Adrenal gland (tissue), 12 donors: ENCODE measurements around the gene TRIM58. TPM values are rescaled to one million over a fixed set of nuclear protein-coding genes. Genes with fewer than 3 reads are reported as not detected.

ENCODE experiments used
- DNase-seq, 7 donors: peaks; one replicate each; pipeline ENCODE4 v3.0.0-alpha.2; 2019 to 2020
- H3K27ac ChIP-seq, 5 donors: fragments of 200-600 bp; sonication (generic) in 4 of 5; 1 replicate in 3 of 5; 2 replicates in 2 of 5; pipeline versions ENCODE4 v1.5.1 to v1.8.0; 2016 to 2020; ENCODE audit warnings: mild to moderate bottlenecking in 1 of 5
- H3K27me3 ChIP-seq: fragments of 200-600 bp; 2 replicates; pipeline ENCODE4 v1.8.0; 2021
- H3K36me3 ChIP-seq, 2 donors: fragments of 200-600 bp; replicated peaks in 1 of 2; 1 replicate in 1 of 2; 2 replicates in 1 of 2; pipeline versions ENCODE4 v1.5.1 to v1.8.0; 2018 to 2022
- H3K4me1 ChIP-seq, 2 donors: fragments of 200-600 bp; replicated peaks in 1 of 2; 1 replicate in 1 of 2; 2 replicates in 1 of 2; pipeline versions ENCODE4 v1.5.1 to v1.8.0; 2018 to 2021
- H3K4me3 ChIP-seq, 4 donors: fragments of 200-600 bp; sonication (generic) in 3 of 4; one replicate each; pipeline ENCODE4 v1.5.1; 2016 to 2018
- H3K9me3 ChIP-seq, 3 donors: fragments of 200-600 bp; sonication (generic) in 1 of 3; replicated peaks in 1 of 3; 1 replicate in 2 of 3; 2 replicates in 1 of 3; pipeline versions ENCODE4 v1.5.1 to v1.8.0; 2016 to 2021
- POLR2A ChIP-seq, 2 donors: fragments of 450-650 bp; IDR thresholded peaks; one replicate each; pipeline ENCODE4 v1.6.1; 2017; ENCODE audit warnings: antibody characterized with exemption in 2 of 2, mild to moderate bottlenecking in 2 of 2, moderate library complexity in 1 of 2
- WGBS, 4 donors: extraction: QIAGEN DNeasy Blood & Tissue Kit in 2 of 4; methylation state at CpG; one replicate each; pipeline versions ENCODE4 v1.1.5 to v1.1.7; 2013 to 2017; 5-methylcytosine and 5-hydroxymethylcytosine counted together
- intact Hi-C, 2 donors: fragments of 100-400 bp; cut with DNase I; formaldehyde crosslinking; loops; one replicate each; pipeline versions ENCODE4 v1.14.1 to v1.15.0; 2022 to 2023
- polyA plus RNA-seq, 3 donors: library from polyadenylated mRNA; stranded (reverse); fragments of 200-250 nt in 2 of 3; fragments of 350-450 nt in 1 of 3; fragmentation: Illumina TruSeq in 1 of 3; extraction: RNeasy Lipid Tissue Mini Kit (QIAGEN cat#74804) in 1 of 3; gene quantifications; one replicate each; pipeline ENCODE4 v1.2.3, GENCODE V29; 2013 to 2014
- total RNA-seq, 9 donors: library from RNA; depleted of rRNA in 4 of 9; stranded (reverse); fragments of >200 nt in 4 of 9; fragments of 120-200 nt in 1 of 9; fragmentation: NEBNext Ultra II Directional in 1 of 9; extraction: Animal tissue kit (Norgen Biotek cat#: 25700) in 1 of 9; gene quantifications; one replicate each; pipeline versions ENCODE4 v1.1.0 to v1.2.4, GENCODE V29; 2013 to 2023
- TF ChIP-seq, protein P1 (sequence below), 6 experiments: fragments of 450-650 bp in 4 of 6; fragments of 200-600 bp in 2 of 6; sonication (generic) in 1 of 6; IDR thresholded peaks; 1 replicate in 5 of 6; 2 replicates in 1 of 6; pipeline versions ENCODE4 v1.5.1 to v1.8.0; 2016 to 2021; ENCODE audit warnings: antibody characterized with exemption in 6 of 6, mild to moderate bottlenecking in 2 of 6, moderate library complexity in 1 of 6
- donor health status: healthy with polysubstance abuse.
- donor health status: Bipolar disorder and iron deficiency.
- donor health status: DM: yes; HTN: yes; CAD: no.
- donor health status: DM: no; HTN: no; CAD: no.
- donor health status: DM: no; HTN: no; CAD: no.
- donor health status: DM: yes; HTN: yes; CAD: no.

The TRIM58 gene
- total and polyA plus RNA-seq, 12 donors = 0.08 to 8.0 (median 0.53) TPM; not detected in 1

DNA sequence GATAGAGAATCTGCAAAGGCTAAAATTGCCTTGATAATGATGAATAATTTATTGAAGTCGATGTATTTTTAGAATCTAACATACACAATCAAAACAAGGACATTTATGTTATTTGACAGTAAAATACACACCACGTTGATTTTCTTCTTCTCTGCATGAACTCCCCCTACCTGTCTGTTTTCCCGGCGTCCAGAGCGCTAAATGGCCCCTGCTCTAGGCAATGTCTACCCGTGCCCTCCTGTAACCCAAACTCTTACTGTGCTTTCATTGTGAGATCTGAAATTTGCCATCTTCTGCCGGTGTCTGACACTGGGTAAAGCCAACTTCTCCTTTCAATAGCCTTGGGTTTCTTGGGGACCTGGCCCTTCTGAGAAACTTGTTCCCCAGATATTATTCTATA lies 8.6 kb upstream of the TRIM58 start:
- Histone ChIP-seq H3K27me3 (no peaks in the 10 kb centered on the region), H3K36me3 (no peaks in the 10 kb centered on the region), H3K9me3 (no peaks in the 10 kb centered on the region), H3K4me3 (no peak overlapping the region), H3K27ac (no peak overlapping the region), H3K4me1 (no peaks in the 10 kb centered on the region)
- no peak for DNase-seq
- WGBS, 4 donors = 72 to 82% (median 79%) methylated on average over 7 of the region's 7 CpGs
- intact Hi-C loops = no loop called here
- TF ChIP-seq, protein P1, sequence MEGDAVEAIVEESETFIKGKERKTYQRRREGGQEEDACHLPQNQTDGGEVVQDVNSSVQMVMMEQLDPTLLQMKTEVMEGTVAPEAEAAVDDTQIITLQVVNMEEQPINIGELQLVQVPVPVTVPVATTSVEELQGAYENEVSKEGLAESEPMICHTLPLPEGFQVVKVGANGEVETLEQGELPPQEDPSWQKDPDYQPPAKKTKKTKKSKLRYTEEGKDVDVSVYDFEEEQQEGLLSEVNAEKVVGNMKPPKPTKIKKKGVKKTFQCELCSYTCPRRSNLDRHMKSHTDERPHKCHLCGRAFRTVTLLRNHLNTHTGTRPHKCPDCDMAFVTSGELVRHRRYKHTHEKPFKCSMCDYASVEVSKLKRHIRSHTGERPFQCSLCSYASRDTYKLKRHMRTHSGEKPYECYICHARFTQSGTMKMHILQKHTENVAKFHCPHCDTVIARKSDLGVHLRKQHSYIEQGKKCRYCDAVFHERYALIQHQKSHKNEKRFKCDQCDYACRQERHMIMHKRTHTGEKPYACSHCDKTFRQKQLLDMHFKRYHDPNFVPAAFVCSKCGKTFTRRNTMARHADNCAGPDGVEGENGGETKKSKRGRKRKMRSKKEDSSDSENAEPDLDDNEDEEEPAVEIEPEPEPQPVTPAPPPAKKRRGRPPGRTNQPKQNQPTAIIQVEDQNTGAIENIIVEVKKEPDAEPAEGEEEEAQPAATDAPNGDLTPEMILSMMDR (IDR thresholded peaks at IDR 0.05) = no peak
- no peak for TF ChIP-seq POLR2A (IDR thresholded peaks at IDR 0.05)

- intact Hi-C loops = no loop called here
- Histone ChIP-seq H3K4me1 (no peaks in the 10 kb centered on the region), H3K4me3 (no peak overlapping the region), H3K27me3 (no peaks in the 10 kb centered on the region), H3K9me3 (no peaks in the 10 kb centered on the region), H3K27ac (no peak overlapping the region), H3K36me3 (no peaks in the 10 kb centered on the region)
- DNase-seq = no peak
- WGBS, 4 donors = 58 to 90% (median 72%) methylated on average over 1 of the region's 1 CpG
- TF ChIP-seq POLR2A (IDR thresholded peaks at IDR 0.05) = no peak
- TF ChIP-seq, protein P1 (IDR thresholded peaks at IDR 0.05) = no peak
Observed at GRCh38 chr1:247849616-247850015, 7.4 kb upstream of the TRIM58 start.

DNA sequence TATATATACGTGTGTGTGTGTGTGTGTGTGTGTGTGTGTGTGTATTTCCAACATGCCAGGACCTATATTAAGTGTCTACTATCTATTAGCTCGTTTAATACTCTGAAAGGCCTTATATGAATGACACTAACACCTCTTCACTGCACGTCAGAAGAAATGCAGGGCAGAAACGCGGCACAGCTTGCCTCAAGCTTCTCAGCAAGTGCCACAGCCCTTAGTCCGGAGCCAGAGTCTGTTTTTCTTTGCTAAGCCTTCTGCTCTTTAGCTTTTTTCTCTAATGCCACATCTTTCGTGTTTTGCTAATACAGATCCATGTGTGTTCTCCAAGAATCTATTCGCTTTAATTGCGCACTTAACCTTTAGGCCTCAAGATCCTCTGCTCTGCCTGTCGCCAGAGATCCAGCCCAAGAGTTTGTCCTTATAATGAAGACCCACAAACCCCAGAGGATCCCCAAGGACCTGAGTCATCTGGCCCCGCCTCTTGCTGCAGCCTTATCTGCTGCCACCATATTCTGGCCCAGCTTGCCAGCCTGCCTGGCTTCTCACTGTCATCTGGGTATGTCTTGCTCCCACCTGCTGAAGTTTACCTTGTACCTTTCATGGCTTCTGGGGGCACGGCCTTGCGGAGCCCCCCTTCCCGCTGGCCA lies 2.0 kb upstream of the TRIM58 start:
- H3K9me3 ChIP-seq = no peaks in the 10 kb centered on the region
- intact Hi-C loops = no loop called here
- WGBS, 4 donors = 75 to 83% (median 79%) methylated on average over 12 to 14 of the region's 14 CpGs
- no peaks in the 10 kb centered on the region for H3K36me3 ChIP-seq
- peaks cover 11% of the 10 kb centered on the region for H3K27me3 ChIP-seq
- no peak overlapping the region for H3K27ac ChIP-seq
- TF ChIP-seq, protein P1 (IDR thresholded peaks at IDR 0.05) = no peak
- TF ChIP-seq POLR2A (IDR thresholded peaks at IDR 0.05) = no peak
- H3K4me1 ChIP-seq = no peaks in the 10 kb centered on the region
- no peak for DNase-seq
- no peak overlapping the region for H3K4me3 ChIP-seq

- intact Hi-C loops = no loop called here
- Histone ChIP-seq H3K27me3 (peaks cover 11% of the 10 kb centered on the region), H3K27ac (no peak overlapping the region), H3K4me1 (no peaks in the 10 kb centered on the region), H3K36me3 (no peaks in the 10 kb centered on the region), H3K4me3 (no peak overlapping the region), H3K9me3 (no peaks in the 10 kb centered on the region)
- no peak for DNase-seq
- WGBS, 4 donors = 74 to 90% (median 79%) methylated on average over 4 of the region's 4 CpGs
- no peak for TF ChIP-seq POLR2A (IDR thresholded peaks at IDR 0.05)
- TF ChIP-seq, protein P1 (IDR thresholded peaks at IDR 0.05) = no peak
Observed at GRCh38 chr1:247855911-247856310, 1.1 kb upstream of the TRIM58 start.
